Right kidney (tissue), 1 donor: Measurements from ENCODE around the gene TBX2.

Source experiments
- DNase-seq: peaks from one replicate; pipeline ENCODE4 v3.0.0-alpha.2; 2016

The TBX2 gene

GRCh38 chr17:61412860-61413660 lies 13.4 kb downstream of the TBX2 start:
- peak; percentile 30 for DNase-seq

- no peak for DNase-seq
Observed at GRCh38 chr17:61413661-61414126, 14.1 kb downstream of the TBX2 start.

GRCh38 chr17:61414141-61414935 lies 14.7 kb downstream of the TBX2 start:
- peak; percentile 27 for DNase-seq

GRCh38 chr17:61414936-61415251 lies 15.3 kb downstream of the TBX2 start:
- DNase-seq = no peak

GRCh38 chr17:61415374-61416210 lies 15.9 kb downstream of the TBX2 start:
- DNase-seq = no peak

GRCh38 chr17:61416211-61416539 lies 16.5 kb downstream of the TBX2 start:
- DNase-seq = no peak

GRCh38 chr17:61416540-61417363 lies 17.1 kb downstream of the TBX2 start:
- peak; percentile 75 for DNase-seq

- no peak for DNase-seq
Observed at GRCh38 chr17:61418449-61418848, 18.8 kb downstream of the TBX2 start.

GRCh38 chr17:61419496-61420046 lies 19.9 kb downstream of the TBX2 start:
- no peak for DNase-seq

GRCh38 chr17:61420052-61420451 lies 20.4 kb downstream of the TBX2 start:
- no peak for DNase-seq

GRCh38 chr17:61420745-61421398 lies 21.2 kb downstream of the TBX2 start:
- DNase-seq = no peak

- DNase-seq = no peak
Observed at GRCh38 chr17:61421460-61421859, 21.8 kb downstream of the TBX2 start.

- DNase-seq = no peak
Observed at GRCh38 chr17:61422116-61422799, 22.6 kb downstream of the TBX2 start.

GRCh38 chr17:61422869-61423268 lies 23.2 kb downstream of the TBX2 start:
- DNase-seq = no peak

- DNase-seq = no peak
Observed at GRCh38 chr17:61423967-61424649, 24.5 kb downstream of the TBX2 start.

GRCh38 chr17:61425682-61426481 lies 26.2 kb downstream of the TBX2 start:
- no peak for DNase-seq

GRCh38 chr17:61426482-61427304 lies 27.1 kb downstream of the TBX2 start:
- DNase-seq = no peak

- no peak for DNase-seq
Observed at GRCh38 chr17:61427567-61427966, 27.9 kb downstream of the TBX2 start.
